Progenitor cell of endocrine pancreas (in vitro differentiated cells): ENCODE measurements around the gene TSFM. TPM values are rescaled to one million over a fixed set of nuclear protein-coding genes. Genes with fewer than 3 reads are reported as not detected.

Source experiments
- DNase-seq: peaks from one replicate; pipeline ENCODE4 v3.0.0; 2021; ENCODE audit warnings: low spot score; ENCODE audit not compliant: unreplicated experiment
- H3K27ac Mint-ChIP-seq: 2 replicates; pipeline ENCODE4 v1.8.0; 2021; ENCODE audit warnings: mild to moderate bottlenecking, moderate library complexity, mixed read lengths
- H3K27me3 Mint-ChIP-seq: 2 replicates; pipeline ENCODE4 v1.8.0; 2021; ENCODE audit warnings: mixed read lengths
- H3K36me3 Mint-ChIP-seq: 2 replicates; pipeline ENCODE4 v1.8.0; 2022; ENCODE audit warnings: mixed read lengths; ENCODE audit not compliant: insufficient read depth
- H3K4me1 Mint-ChIP-seq: 2 replicates; pipeline ENCODE4 v1.8.0; 2021; ENCODE audit warnings: low read depth, mixed read lengths
- H3K4me3 Mint-ChIP-seq: 2 replicates; pipeline ENCODE4 v1.8.0; 2021; ENCODE audit warnings: low read depth, mild to moderate bottlenecking, moderate library complexity, mixed read lengths
- H3K9me3 Mint-ChIP-seq: 2 replicates; pipeline ENCODE4 v1.8.0; 2021; ENCODE audit warnings: low read depth, mixed read lengths
- CTCF ChIP-seq: fragments of 200-600 bp; sonication (generic); IDR thresholded peaks from one replicate; pipeline ENCODE4 v1.5.0; 2021; ENCODE audit warnings: antibody characterized with exemption, mild to moderate bottlenecking; ENCODE audit not compliant: unreplicated experiment
- total RNA-seq: library from RNA; stranded (reverse); gene quantifications from 2 replicates; pipeline ENCODE4 v1.2.1, GENCODE V29; 2021

The TSFM gene
- total RNA-seq, 1 donor from 2014 or later = 25.7 TPM

GRCh38 chr12:57766464-57767304, 15.9 kb upstream of the TSFM start, which contains the start of gene CYP27B1:
Gene CYP27B1 (minus strand): TSS chr12:57767078. CDS start chr12:57767041, 37 bp downstream.
- Mint-ChIP-seq H3K27ac (no peak within 1 kb of the TSS), H3K4me1 (peaks cover 14% of the 10 kb centered on the region), H3K9me3 (no peaks in the 10 kb centered on the region), H3K36me3 (peaks cover 8% of the 10 kb centered on the region), H3K27me3 (peaks cover 63% of the 10 kb centered on the region), H3K4me3 (peak within 1 kb of the TSS; percentile 52)
- TF ChIP-seq CTCF = no peak
- no peak for DNase-seq

DNA sequence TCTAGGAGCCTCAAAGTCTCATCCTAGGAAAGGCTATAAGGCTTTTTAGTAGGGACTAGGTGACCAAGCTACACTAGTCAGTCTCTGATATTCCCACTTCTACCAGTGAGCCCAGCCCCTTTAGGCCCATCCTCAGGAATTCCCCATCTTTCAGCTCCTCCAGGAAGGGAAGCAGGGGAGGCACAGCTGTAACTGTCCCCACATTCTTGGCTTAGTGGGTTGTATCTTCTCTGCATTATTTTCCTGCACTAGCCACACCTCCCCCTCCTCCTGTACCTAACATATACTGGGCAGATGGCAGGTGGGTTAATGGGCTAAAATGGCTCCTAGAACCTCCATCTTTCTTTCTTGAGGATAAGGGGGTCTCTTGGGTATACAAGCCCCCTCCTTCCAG, 15.3 kb upstream of the TSFM start:
- Mint-ChIP-seq H3K9me3 (no peaks in the 10 kb centered on the region), H3K27ac (no peak overlapping the region), H3K36me3 (peaks cover 8% of the 10 kb centered on the region), H3K4me3 (no peak overlapping the region), H3K4me1 (peaks cover 17% of the 10 kb centered on the region), H3K27me3 (peaks cover 61% of the 10 kb centered on the region)
- TF ChIP-seq CTCF = no peak
- no peak for DNase-seq

DNA sequence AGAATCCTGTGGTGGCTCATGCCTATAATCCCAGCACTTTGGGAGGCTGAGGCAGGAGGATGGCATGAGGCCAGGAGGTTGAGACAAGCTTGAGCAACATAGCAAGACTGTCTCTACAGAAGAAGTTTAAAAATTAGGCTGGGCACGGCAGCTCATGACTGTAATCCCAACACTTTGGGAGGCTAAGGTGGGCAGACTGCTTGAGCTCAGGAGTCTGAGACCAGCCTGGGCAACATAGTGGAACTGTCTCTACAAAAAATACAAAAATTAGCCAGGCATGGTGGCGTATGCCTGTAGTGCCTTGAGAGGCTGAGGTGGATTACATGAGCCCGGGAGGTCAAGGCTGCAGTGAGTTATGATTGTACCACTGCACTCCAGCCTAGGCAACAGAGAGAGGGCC, 14.7 kb upstream of the TSFM start:
- Mint-ChIP-seq H3K27ac (no peak overlapping the region), H3K9me3 (no peaks in the 10 kb centered on the region), H3K27me3 (peaks cover 56% of the 10 kb centered on the region), H3K4me1 (peaks cover 18% of the 10 kb centered on the region), H3K4me3 (no peak overlapping the region), H3K36me3 (peaks cover 8% of the 10 kb centered on the region)
- no peak for DNase-seq
- no peak for TF ChIP-seq CTCF

- H3K27ac Mint-ChIP-seq = no peak overlapping the region
- H3K4me1 Mint-ChIP-seq = peaks cover 17% of the 10 kb centered on the region
- peaks cover 6% of the 10 kb centered on the region for H3K36me3 Mint-ChIP-seq
- TF ChIP-seq CTCF = no peak
- no peaks in the 10 kb centered on the region for H3K9me3 Mint-ChIP-seq
- H3K27me3 Mint-ChIP-seq = peaks cover 41% of the 10 kb centered on the region
- DNase-seq = no peak
- no peak overlapping the region for H3K4me3 Mint-ChIP-seq
Measured at GRCh38 chr12:57769594-57769993, 13.0 kb upstream of the TSFM start.

- Mint-ChIP-seq H3K4me1 (peaks cover 15% of the 10 kb centered on the region), H3K27ac (no peak overlapping the region), H3K9me3 (no peaks in the 10 kb centered on the region), H3K4me3 (peak overlapping the region; percentile 26), H3K27me3 (peaks cover 30% of the 10 kb centered on the region), H3K36me3 (peaks cover 8% of the 10 kb centered on the region)
- TF ChIP-seq CTCF = no peak
- no peak for DNase-seq
Measured at GRCh38 chr12:57770734-57771133, 11.9 kb upstream of the TSFM start.
